Measurements from ENCODE around the gene IFT20. TPM values are rescaled to one million over a fixed set of nuclear protein-coding genes. Genes with fewer than 3 reads are reported as not detected.
A peak's percentile ranks its signal among the peaks of the same experiment; 100 is the strongest.

Gene IFT20
- total RNA-seq, 1 donor from 2014 or later: 33.2 TPM

- ATAC-seq (no peak), DNase-seq (no peak)
- H3K4me3 ChIP-seq: no peak overlapping the region
- TF ChIP-seq CTCF (IDR thresholded peaks at IDR 0.05): no peak
- H3K27ac ChIP-seq: no peak overlapping the region
- H3K27me3 ChIP-seq (ENCODE audit: low read depth): no peaks in the 10 kb centered on the region
- peaks cover 9% of the 10 kb centered on the region for H3K4me1 ChIP-seq
- H3K36me3 ChIP-seq: peaks cover 38% of the 10 kb centered on the region
- H3K9me3 ChIP-seq: no peaks in the 10 kb centered on the region
- intact Hi-C loops (cut with DNase I): no loop called here
Observed at GRCh38 chr17:28326114-28326513, 9.2 kb downstream of the IFT20 start.

- peaks cover 10% of the 10 kb centered on the region for H3K4me1 ChIP-seq
- H3K4me3 ChIP-seq: no peak overlapping the region
- intact Hi-C loops (cut with DNase I): no loop called here
- no peak for ATAC-seq
- H3K36me3 ChIP-seq: peaks cover 29% of the 10 kb centered on the region
- DNase-seq: no peak
- no peak overlapping the region for H3K27ac ChIP-seq
- H3K9me3 ChIP-seq: no peaks in the 10 kb centered on the region
- H3K27me3 ChIP-seq (ENCODE audit: low read depth): no peaks in the 10 kb centered on the region
- TF ChIP-seq CTCF (IDR thresholded peaks at IDR 0.05): no peak
Observed at GRCh38 chr17:28325211-28325610, 10.1 kb downstream of the IFT20 start.

- intact Hi-C loops (cut with DNase I): no loop called here
- Histone ChIP-seq H3K27ac (no peak overlapping the region), H3K9me3 (no peaks in the 10 kb centered on the region), H3K27me3 (ENCODE audit: low read depth) (no peaks in the 10 kb centered on the region), H3K4me1 (peaks cover 14% of the 10 kb centered on the region), H3K36me3 (peaks cover 24% of the 10 kb centered on the region), H3K4me3 (no peak overlapping the region)
- TF ChIP-seq CTCF (IDR thresholded peaks at IDR 0.05): no peak
- DNase-seq: no peak
- ATAC-seq: no peak
Observed at GRCh38 chr17:28324781-28325180, 10.5 kb downstream of the IFT20 start.

GRCh38 chr17:28324267-28324745 is 11.0 kb downstream of the IFT20 start:
- intact Hi-C loops (cut with DNase I): no loop called here
- Histone ChIP-seq H3K36me3 (peaks cover 20% of the 10 kb centered on the region), H3K9me3 (no peaks in the 10 kb centered on the region), H3K4me1 (peaks cover 19% of the 10 kb centered on the region), H3K4me3 (no peak overlapping the region), H3K27me3 (ENCODE audit: low read depth) (no peaks in the 10 kb centered on the region), H3K27ac (no peak overlapping the region)
- peak in 1 of 2 donors; percentile 48 for ATAC-seq
- no peak for TF ChIP-seq CTCF (IDR thresholded peaks at IDR 0.05)
- no peak for DNase-seq

- peak overlapping the region; percentile 81 for H3K4me3 ChIP-seq
- no peak for DNase-seq
- intact Hi-C loops (cut with DNase I): no loop called here
- H3K36me3 ChIP-seq: no peaks in the 10 kb centered on the region
- H3K27me3 ChIP-seq (ENCODE audit: low read depth): no peaks in the 10 kb centered on the region
- no peak for ATAC-seq
- peaks cover 31% of the 10 kb centered on the region for H3K4me1 ChIP-seq
- no peaks in the 10 kb centered on the region for H3K9me3 ChIP-seq
- TF ChIP-seq CTCF (IDR thresholded peaks at IDR 0.05): no peak
- no peak overlapping the region for H3K27ac ChIP-seq
Observed at GRCh38 chr17:28320215-28321061, 14.8 kb downstream of the IFT20 start.

Measured in lower lobe of right lung (tissue), 2 donors.